PC-3 (cell line): ENCODE measurements around the gene GPR146.

Source experiments
- EZH2 ChIP-seq: fragments of 300-600 bp; sonication (generic); IDR thresholded peaks from one replicate; pipeline ENCODE4 v1.6.1; 2017; ENCODE audit warnings: antibody characterized with exemption, mild to moderate bottlenecking, low read length; ENCODE audit not compliant: unreplicated experiment
- EZH2phosphoT487 ChIP-seq: fragments of 300-600 bp; sonication (generic); IDR thresholded peaks from 2 replicates; pipeline ENCODE4 v1.6.1; 2018; ENCODE audit warnings: mild to moderate bottlenecking, antibody characterized with exemption, low read length, borderline replicate concordance
- TF ChIP-seq, protein P1 (sequence below): fragments of 300-600 bp; sonication (generic); conservative IDR thresholded peaks from 2 replicates; pipeline ENCODE4 v1.5.1; 2017; ENCODE audit warnings: antibody characterized with exemption, low read depth, mild to moderate bottlenecking, low read length

GRCh38 chr7:1104516-1105179 is 60.3 kb downstream of the GPR146 start:
- TF ChIP-seq EZH2phosphoT487, result no peak
- TF ChIP-seq EZH2, result no peak
- TF ChIP-seq, protein P1, sequence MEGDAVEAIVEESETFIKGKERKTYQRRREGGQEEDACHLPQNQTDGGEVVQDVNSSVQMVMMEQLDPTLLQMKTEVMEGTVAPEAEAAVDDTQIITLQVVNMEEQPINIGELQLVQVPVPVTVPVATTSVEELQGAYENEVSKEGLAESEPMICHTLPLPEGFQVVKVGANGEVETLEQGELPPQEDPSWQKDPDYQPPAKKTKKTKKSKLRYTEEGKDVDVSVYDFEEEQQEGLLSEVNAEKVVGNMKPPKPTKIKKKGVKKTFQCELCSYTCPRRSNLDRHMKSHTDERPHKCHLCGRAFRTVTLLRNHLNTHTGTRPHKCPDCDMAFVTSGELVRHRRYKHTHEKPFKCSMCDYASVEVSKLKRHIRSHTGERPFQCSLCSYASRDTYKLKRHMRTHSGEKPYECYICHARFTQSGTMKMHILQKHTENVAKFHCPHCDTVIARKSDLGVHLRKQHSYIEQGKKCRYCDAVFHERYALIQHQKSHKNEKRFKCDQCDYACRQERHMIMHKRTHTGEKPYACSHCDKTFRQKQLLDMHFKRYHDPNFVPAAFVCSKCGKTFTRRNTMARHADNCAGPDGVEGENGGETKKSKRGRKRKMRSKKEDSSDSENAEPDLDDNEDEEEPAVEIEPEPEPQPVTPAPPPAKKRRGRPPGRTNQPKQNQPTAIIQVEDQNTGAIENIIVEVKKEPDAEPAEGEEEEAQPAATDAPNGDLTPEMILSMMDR, result no peak
